HG03442 (cell line): ENCODE measurements around the gene TACC3.

Experiments used
- ATAC-seq: cut with Tn5 transposase; IDR thresholded peaks from one replicate; pipeline ENCODE4 v1.9.1; 2021; ENCODE audit warnings: mild to moderate bottlenecking, moderate library complexity; ENCODE audit not compliant: unreplicated experiment

The TACC3 gene

GRCh38 chr4:1743975-1744374 is 22.7 kb downstream of the TACC3 start:
- no peak for ATAC-seq

- ATAC-seq: no peak
Observed at GRCh38 chr4:1744552-1744951, 23.2 kb downstream of the TACC3 start.

GRCh38 chr4:1745165-1745564 is 23.8 kb downstream of the TACC3 start:
- ATAC-seq: no peak

- no peak for ATAC-seq
Observed at GRCh38 chr4:1745697-1746096, 24.4 kb downstream of the TACC3 start.

- ATAC-seq: no peak
Observed at GRCh38 chr4:1746265-1746691, 25.0 kb downstream of the TACC3 start.

- no peak for ATAC-seq
Observed at GRCh38 chr4:1746919-1747602, 25.7 kb downstream of the TACC3 start.

- ATAC-seq: no peak
Observed at GRCh38 chr4:1747603-1747967, 26.3 kb downstream of the TACC3 start.

- ATAC-seq: no peak
Observed at GRCh38 chr4:1748465-1748995, 27.2 kb downstream of the TACC3 start.

GRCh38 chr4:1749370-1749769 is 28.0 kb downstream of the TACC3 start:
- ATAC-seq: no peak

GRCh38 chr4:1749826-1750225 is 28.5 kb downstream of the TACC3 start:
- no peak for ATAC-seq

GRCh38 chr4:1750381-1751154 is 29.2 kb downstream of the TACC3 start:
- ATAC-seq: no peak

- ATAC-seq: no peak
Observed at GRCh38 chr4:1751155-1751918, 30.0 kb downstream of the TACC3 start.

GRCh38 chr4:1751919-1752283 is 30.6 kb downstream of the TACC3 start:
- no peak for ATAC-seq

- ATAC-seq: no peak
Observed at GRCh38 chr4:1752284-1753041, 31.1 kb downstream of the TACC3 start.

- ATAC-seq: no peak
Observed at GRCh38 chr4:1753294-1753696, 32.0 kb downstream of the TACC3 start.

- ATAC-seq: no peak
Observed at GRCh38 chr4:1753697-1754311, 32.5 kb downstream of the TACC3 start.

- no peak for ATAC-seq
Observed at GRCh38 chr4:1754336-1754735, 33.0 kb downstream of the TACC3 start.

GRCh38 chr4:1755297-1755696 is 34.0 kb downstream of the TACC3 start:
- ATAC-seq: no peak

- no peak for ATAC-seq
Observed at GRCh38 chr4:1756079-1756478, 34.8 kb downstream of the TACC3 start.
